A204.1 (cell line): ENCODE measurements around the gene YY1.
"Not testable (repeated sequence)": the region's sequence is repeated elsewhere in the genome, so short reads cannot be mapped to it uniquely, and the experiment has no call there.

ENCODE experiments used
- FAIRE-seq: peaks from 2 replicates; lab custom pipeline; 2012; peaks lifted over from hg19 to GRCh38; lab: Jason Lieb, UNC

The YY1 gene

DNA sequence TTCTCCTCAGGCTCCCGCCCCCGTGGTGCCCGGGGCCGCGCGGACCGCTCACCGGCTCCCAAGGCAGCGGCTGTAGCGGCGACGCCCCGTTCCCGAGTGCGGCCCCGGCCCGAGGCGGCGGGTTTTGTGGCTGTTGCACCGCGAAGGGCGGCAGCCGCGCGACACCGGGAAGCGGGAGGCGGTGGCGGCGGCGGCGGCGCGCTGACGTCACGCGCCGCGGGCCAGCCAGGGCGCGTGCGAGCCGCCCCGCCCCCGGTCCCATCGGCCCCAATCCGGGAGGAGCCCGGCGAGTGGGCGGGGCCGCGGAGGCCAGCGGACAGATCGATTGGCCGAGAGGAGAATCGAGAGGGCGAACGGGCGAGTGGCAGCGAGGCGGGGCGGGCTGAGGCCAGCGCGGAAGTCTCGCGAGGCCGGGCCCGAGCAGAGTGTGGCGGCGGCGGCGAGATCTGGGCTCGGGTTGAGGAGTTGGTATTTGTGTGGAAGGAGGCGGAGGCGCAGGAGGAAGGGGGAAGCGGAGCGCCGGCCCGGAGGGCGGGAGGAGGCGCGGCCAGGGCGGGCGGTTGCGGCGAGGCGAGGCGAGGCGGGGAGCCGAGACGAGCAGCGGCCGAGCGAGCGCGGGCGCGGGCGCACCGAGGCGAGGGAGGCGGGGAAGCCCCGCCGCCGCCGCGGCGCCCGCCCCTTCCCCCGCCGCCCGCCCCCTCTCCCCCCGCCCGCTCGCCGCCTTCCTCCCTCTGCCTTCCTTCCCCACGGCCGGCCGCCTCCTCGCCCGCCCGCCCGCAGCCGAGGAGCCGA lies at the start of gene YY1:
Gene YY1, plus strand, starts transcription at position 726 of the 792 bp plus-strand sequence. CDS start 101 bp downstream, outside the sequence.
- FAIRE-seq: peak; percentile 9

DNA sequence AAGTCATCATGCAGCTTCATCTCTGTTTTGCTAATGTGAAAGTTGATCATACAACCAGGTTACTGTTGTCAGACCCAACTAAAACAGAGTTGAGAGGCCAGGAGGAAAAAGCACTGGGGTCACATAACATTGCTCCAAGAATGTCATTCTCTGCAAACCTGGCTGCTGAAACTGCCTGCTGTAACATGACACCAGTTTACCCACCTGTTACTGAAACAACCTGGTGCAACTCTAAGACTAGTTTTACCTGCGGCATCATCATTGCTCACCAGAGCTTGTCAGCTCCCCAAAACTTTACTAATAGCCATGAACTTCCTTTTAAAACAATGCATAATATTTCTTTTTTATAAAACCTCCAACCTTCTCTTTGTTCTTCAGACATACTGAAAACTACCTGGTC lies 48.8 kb upstream of the YY1 start:
- no peak for FAIRE-seq

DNA sequence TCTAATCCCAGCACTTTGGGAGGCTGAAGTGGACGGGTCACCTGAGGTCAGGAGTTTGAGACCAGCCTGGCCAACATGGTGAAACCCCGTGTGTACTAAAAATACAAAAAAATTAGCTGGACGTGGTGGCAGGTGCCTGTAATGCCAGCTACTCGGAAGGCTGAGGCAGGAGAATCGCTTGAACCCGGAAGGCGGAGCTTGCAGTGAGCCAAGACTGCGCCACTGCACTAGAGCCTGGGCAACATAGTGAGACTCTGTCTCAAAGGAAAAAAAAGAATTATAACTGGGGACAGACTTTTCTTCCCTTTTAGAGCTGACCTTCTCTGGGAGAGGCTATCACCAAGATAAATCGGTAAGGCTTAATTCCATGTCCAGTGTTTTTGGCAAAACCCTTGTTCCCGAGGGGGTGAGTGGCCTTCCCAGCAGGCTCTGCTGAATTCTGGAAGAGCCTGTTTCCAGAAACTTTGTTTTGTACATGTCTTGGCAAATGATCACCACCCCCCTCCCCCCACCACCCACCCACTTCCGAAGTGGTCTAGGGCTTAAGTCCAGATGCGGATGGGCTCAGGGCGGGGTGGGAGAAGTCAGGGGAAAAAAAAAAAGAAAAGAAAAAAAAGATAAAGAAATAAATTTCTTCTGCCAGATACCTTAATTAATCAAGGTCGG lies 47.2 kb upstream of the YY1 start:
- no peak for FAIRE-seq

DNA sequence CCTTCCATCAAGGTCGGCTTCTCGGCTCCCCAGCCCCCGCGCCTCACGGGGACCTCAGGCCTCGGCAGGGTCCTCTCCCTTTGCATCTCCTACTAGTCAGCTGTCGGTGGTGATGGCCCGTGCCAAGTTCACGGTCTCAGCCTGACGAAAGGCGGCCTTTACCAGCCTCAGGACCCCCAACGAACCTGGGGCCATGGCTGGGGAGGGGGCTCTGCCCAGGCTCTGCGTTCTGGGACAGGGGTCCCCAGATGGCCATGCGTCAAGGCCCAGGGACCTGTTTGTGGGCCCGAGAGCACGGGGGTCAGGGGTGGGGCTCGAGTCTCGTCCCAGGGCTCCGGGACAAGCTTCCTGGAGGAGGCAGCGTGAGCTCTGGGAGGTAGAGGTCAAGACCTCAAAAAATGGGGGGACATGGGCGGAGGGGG lies 46.7 kb upstream of the YY1 start:
- no peak for FAIRE-seq

DNA sequence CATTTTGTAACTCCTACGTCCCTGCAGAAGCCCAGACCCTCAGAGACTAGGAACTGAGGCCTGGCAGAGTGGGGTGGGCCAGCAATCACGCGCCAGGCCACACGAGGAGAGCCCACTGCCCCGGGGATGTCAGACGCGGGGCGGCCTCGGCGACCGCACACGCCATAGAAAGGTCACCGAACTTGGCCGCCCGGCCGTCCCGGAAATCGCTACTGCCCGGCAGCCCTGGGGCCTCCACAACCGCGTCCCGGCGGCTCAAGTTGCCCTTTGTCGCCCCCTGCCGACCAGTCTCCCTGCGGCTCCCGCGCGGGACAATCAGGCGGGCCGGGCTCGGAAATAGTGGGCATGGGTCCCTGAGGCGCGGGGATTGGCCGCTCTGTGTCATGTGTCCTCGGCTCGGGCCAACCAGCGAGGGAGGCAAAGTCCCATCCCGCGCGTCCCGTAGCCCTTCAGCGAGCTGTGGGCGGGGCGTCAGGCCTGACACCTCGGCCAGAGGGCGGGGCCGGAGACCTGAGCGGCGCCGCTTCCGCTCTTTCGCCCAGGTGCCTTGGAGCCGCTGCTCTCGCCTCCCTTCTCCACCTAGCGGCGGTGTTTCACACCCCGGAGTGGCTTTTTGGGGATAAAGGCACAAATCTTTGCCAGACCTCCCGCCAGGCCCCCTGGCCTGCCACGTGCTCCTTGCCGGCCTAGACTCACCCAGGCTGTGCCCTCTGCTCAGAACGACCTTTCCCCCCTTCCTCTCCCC lies 46.1 kb upstream of the YY1 start:
- peak; percentile 79 for FAIRE-seq

DNA sequence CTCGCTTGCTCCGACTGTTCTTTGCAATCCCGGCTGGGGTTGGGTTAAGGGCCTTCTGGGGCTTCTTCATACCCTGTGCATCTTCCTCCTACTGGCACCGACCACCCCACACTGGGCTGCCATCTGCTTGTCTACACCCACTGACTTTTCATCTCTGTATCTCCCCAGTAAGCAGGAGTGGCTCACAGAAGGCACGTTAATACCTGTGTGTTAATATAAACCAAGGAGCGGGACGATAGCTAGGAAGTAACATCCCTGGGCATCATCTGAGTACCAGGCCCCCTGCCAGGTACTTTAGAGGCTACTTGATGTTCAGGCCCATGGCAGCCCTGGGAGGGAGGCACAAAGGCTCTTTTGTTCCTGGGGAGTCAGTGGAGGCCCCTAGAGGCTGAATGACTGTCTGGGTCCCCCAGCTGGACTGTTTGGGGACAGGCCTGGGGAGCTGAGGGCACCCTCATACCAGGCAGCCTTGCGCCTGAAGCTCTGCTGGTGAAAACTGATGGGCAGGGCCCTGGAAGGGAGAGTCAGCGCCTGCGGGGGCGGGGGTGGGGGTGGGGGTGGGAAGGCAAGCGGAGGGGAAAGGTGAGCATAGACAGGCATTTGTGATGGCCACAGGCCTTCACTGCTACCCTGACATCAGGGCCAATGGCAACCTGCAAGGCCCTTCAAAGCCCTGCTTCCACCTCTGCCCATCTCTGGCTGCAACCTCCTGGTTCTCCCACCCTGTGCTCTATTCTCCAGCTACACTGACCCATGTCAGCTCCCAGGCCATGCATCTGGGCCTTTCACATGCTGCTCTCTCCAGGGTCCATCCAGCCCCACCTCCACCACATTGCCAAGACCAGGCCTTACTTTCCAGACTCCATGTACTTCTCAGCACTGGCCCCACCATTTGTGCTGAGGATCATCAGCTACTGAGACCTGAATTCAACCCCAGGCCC lies 45.3 kb upstream of the YY1 start:
- FAIRE-seq: no peak

DNA sequence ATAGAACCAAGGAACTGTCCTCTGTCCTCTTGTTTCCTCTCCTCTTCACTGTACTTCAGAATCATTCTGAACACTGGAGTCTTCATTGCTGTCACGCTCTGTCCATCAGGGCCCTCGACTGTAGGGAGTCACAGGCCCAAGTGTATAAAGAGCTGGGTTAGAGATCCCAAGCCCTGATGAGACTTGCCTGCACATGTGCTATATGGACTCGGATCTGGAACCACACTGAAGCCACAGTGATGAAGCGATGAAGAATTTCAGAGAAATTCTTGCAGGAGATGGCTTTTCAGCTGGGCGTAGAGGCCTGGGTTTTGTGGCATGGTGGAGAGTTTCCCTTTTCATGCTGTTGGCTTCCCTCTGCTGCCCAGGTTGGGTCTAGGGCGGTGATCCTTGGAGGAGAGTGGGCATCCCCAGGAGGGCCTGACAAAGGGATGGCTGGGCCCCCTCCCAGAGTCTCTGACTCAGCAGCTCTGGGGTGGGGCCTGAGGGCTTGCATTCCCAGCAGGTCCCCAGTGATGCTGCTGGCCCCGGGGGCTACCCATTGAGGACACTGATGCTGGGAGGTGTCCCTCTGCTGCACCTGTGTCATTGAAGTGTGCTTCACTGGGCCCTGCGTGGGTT lies 39.6 kb upstream of the YY1 start:
- no peak for FAIRE-seq

DNA sequence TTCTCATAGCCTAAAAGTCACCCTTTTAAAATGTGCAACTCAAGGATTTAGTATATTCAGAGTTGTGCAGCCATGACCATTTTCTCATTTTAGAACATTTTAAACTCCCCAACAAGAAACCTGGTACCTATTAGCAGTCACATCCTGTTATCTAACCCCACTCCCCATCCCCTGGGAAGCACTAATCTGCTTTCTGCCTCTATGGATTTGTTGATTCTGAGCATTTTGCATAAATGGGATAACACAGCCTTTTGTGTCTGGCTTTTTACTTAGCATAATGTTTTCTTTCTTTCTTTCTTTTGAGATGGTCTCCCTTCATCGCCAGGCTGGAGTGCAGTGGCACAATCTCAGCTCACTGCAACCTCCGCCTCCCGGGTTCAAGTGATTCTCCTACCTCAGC lies 38.6 kb upstream of the YY1 start:
- no peak for FAIRE-seq

DNA sequence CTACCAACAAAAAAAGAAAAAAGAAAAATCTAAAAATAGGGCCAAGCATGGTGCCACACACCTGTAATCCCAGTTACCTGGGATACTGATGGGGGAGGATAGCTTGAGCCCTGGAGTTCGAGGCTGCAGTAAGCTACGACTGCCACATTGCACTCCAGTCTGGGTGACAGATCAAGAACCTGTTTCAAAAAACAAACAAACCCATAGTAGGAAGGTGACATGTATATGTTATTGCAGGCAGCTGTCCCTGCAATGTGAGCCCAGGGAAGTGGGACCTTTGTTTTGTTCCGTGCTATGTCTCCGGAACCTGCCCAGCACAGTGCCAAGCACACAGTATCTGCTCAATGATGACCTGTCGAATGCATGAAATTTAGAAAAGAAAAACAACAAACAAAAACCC lies 37.2 kb upstream of the YY1 start:
- FAIRE-seq: no peak

DNA sequence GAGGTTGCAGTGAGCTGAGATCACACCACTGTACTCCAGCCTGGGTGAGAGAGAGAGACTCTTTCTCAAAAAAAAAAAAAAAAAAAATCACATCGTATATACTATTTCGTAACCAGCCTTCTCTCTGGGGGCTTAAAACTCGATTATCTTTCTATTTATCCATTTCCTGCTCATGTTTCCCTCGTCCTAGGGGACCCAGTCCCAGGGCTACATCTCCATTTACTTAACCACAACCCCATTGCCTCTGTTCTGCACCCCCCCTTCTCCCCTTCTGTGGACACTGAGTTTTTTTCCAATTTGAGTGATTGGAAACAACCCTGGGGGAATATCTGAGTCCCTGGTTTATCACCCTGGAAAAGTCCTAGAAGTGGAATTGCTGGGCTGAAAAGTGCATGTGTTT lies 36.2 kb upstream of the YY1 start:
- no peak for FAIRE-seq

DNA sequence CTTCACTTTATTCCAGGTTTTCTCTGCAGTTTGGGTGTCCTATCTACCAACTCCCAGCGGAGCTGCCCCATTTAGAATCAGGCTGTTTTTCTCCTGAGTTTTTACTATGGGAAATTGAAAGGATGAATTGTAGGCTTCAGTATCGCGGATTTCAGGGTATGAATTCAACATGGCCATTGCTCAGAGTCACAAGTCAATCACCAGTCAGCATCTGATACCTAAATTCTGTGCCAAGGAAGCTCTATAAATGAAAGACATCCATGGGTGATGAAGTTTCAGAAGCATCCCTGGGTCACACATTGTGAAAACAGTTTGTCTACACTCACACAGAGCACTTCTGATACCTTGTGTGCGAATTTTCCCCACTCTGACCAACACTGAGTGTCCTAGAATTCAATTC lies 35.8 kb upstream of the YY1 start:
- no peak for FAIRE-seq

DNA sequence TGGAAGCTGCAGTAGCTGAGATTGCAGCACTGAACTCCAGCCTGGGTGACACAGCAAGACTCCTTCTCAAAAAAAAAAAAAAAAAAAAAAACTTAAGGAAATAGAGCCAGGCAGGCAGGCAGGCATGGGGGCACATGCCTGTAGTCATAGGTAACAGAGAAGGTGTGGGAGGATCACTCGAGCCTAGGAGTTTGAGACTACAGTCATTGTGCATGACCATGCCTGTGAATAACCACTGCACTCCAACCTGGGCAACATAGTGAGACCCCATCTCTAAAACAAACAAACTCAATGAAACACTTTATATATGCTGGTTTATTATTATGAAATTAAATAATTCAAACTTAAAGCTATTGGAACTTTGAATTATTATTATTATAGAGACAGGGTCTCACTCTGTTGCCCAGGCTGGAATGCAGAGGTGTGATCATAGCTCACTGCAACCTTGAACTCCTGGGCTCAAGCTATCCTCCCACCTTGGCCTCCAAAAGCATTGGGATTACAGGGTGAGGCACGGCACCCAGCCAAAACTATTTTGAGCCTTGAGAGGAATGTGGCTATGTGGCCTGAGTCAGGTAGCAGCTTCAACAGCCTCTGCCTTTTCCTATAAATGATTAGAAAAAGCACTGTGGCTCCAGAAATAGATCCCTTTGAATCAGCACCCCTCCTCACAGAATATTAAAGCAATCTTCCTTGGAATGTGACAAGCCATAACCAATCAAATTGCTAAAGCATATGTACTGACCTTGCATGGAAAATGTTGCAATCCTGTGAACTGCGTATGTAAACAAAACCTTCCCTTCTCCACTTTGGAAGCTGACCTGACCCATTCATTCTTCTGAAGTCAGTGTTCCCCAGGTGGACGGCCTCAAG lies 34.7 kb upstream of the YY1 start:
- no peak for FAIRE-seq

DNA sequence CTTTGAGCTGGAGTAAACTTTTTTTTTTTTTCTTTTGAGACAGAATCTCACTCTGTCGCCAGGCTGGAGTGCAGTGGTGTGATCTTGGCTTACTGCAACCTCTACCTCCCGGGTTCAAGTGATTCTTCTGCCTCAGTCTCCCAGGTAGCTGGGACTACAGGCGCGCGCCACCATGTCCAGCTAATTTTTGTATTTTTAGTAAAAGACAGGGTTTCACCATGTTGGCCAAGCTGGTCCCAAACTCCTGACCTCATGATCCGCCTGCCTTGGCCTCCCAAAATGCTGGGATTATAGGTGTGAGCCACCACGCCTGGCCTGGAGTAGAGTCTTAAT lies 34.1 kb upstream of the YY1 start:
- FAIRE-seq: not testable (repeated sequence)

DNA sequence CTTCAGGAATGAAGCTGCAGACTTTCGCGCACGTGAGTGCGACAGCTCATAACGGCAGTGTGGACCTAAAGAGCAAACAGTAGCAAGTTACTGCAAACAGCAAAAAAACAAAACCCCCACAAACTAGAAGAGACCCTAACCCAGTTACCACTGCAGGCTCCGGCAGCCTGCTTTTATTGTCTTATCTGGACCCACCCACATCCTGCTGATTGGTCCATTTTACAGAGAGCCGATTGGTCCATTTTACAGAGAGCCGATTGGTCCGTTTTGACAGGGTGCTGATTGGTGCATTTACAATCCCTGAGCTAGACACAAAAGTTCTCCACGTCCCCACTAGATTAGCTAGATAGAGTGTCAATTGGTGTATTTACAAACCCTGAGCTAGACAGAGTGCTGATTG lies 31.4 kb upstream of the YY1 start:
- not testable (repeated sequence) for FAIRE-seq

DNA sequence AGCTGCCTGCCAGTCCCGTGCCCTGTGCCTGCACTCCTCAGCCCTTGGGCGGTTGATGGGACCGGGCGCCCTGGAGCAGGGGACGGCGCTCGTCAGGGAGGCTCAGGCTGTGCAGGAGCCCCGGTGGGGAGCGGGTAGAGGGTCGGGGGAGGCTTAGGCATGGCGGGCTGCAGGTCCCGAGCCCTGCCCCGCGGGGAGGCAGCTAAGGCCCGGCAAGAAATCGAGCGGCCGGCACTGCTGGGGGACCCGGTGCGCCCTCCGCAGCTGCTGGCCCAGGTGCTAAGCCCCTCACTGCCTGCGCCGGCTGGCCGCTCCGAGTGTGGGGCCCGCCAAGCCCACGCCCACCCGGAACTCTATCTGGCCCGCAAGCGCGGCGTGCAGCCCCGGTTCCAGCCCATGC lies 30.8 kb upstream of the YY1 start:
- FAIRE-seq: not testable (repeated sequence)

DNA sequence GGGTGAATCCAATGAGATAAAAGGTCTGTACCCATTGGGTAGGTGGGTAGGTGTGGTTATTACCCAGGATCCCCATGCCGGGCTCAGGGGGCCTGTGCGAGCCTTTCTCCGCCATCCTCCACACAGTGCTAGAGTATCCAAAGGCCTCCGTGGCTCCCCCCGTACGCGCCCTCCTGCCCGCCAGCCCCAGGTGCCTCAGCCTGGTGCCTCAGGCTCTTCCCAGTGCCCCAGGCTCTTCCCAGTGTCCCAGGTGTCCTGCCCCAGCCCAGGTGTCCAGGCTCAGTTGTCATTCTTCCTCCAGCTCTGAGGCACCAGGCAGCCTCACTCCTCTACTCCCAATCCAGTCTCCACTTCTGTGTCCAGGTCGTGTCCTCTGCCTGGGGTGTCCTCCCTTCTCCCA lies 27.6 kb upstream of the YY1 start:
- FAIRE-seq: no peak

DNA sequence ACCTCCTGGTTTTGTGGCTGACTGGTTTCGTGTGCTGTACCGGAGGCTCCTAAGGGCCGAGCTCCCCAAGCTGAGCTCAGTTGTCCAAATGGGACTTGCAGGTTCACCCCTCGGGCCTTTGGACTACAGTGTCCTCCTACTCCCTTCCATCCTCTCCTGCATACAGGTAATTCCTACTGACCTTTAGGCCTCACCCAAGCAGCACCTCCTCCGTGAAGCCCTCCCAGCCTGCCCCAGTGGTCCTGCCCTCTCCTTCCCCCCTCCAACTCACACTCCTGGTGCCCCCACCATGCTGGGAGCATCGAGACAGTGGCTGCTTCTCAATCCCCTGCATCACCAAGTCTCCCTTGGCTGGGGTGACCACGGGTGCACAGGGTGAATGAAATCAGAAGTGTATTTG lies 27.1 kb upstream of the YY1 start:
- FAIRE-seq: no peak

DNA sequence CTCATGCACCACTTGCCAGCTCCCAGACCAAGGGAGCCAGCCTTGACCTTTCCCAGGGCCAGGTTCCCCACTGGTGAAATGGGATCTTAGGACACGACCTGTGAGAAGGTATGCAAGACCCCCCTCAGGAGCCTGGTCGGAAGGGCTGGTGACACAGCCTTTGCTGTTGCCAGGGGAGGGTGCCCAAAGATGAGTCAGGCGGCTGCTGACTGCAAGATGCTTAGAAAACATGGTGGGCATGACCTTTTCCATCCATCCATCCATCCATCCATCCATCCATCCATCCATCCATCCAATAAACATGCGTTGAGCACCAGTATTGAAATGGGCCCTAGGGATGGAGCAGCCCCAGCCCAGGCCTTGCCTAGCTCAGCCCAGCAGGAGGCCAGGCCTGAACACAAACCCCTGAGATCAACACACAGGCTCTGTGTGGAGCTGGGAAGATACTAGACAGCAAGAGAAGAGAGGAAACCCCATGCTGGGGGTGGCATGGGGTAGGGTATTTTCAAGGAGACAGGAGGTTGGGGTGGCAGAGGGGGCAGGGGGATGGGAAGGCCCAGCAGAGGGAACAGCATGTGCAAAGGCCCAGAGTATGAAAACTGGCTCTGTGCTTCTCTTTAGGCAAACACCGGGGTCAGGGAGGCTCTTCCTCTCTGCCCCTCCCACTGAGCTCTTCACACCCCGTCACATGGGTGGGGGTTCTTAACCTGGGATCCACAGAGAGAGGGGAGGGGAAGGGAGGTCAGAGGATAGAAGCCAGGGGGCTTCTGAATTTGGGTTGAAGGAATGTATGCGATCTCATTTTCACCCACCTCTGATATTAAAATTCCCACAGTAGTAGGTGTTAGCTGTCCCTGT lies 26.2 kb upstream of the YY1 start:
- FAIRE-seq: no peak

DNA sequence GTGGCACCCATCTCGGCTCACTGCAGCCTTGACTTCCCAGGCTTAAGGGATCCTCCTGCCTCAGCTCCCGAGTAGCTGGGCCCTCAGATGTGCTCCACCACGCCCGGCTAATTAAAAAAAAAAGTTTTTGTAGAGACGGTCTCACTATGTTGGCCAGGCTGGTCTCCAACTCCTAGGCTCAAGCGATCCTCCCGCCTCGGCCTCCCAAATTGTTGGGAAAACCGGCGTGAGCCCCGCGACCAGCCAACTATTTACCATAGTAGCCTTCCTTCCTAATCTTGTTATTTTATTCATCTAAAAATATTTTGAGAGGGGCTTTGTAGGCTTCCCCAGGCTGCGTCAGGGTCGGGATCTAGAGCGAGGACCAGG lies 25.4 kb upstream of the YY1 start:
- FAIRE-seq: no peak
